ENCODE results near the gene ATXN7L1.

DNA sequence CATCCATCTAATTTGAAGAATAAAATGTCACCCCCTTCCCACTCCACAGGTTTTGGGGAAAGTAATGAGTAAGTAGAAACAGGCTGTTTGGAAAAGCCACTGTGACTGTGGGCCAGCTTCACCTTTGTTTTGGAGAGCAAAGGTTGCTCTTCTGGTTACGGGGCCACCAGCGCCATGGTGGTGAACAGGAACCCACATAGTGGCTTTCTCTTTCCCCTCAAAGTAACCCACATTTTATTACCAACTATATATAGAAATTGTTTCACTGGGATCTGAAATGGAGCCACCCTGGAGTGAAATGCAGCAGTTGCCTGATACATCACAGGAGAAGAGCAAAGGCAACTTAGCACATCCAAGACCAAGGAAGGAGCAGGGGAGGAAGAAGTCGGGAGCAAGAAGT lies 182.8 kb downstream of the ATXN7L1 start:
- TF ChIP-seq FOXK2 (IDR thresholded peaks at IDR 0.05) (no peak), ARNT (IDR thresholded peaks at IDR 0.05) (no peak), BHLHE40 (IDR thresholded peaks at IDR 0.05; ENCODE audit: borderline replicate concordance) (no peak), NFRKB (IDR thresholded peaks at IDR 0.05) (no peak), SUZ12 (IDR thresholded peaks at IDR 0.05) (no peak), SP1 (IDR thresholded peaks at IDR 0.05) (no peak), TARDBP (IDR thresholded peaks at IDR 0.05) (no peak), ZNF384 (IDR thresholded peaks at IDR 0.05) (no peak), ELF4 (IDR thresholded peaks at IDR 0.05) (no peak), FOXM1 (IDR thresholded peaks at IDR 0.05; ENCODE audit: borderline replicate concordance) (no peak), L3MBTL2 (conservative IDR thresholded peaks at IDR 0.05) (no peak), CTBP1 (IDR thresholded peaks at IDR 0.05; ENCODE audit: borderline replicate concordance) (no peak)

Data from HEK293T (cell line).